H9 (cell line): ENCODE data around the gene NCAPH2. TPM values are rescaled to one million over a fixed set of nuclear protein-coding genes. Genes with fewer than 3 reads are reported as not detected.

Source experiments
- DNase-seq: peaks from one replicate; pipeline ENCODE4 v3.0.0-alpha.2; 2017
- H2AFZ ChIP-seq: one replicate; pipeline ENCODE4 v1.6.1; 2013; ENCODE audit warnings: mild to moderate bottlenecking, low read length, control low read depth, moderate library complexity
- H2AK5ac ChIP-seq: 2 replicates; pipeline ENCODE4 v1.6.1; 2013; ENCODE audit warnings: low read length, control low read depth, mixed read lengths; ENCODE audit not compliant: insufficient read length
- H2BK120ac ChIP-seq: one replicate; pipeline ENCODE4 v1.6.1; 2013; ENCODE audit warnings: low read depth, mild to moderate bottlenecking, low read length, control low read depth, inconsistent platforms; ENCODE audit not compliant: poor library complexity, severe bottlenecking
- H2BK12ac ChIP-seq: 2 replicates; pipeline ENCODE4 v1.6.1; 2013; ENCODE audit warnings: low read length, control low read depth, mixed read lengths, low read depth; ENCODE audit not compliant: insufficient read length
- H2BK15ac ChIP-seq: 2 replicates; pipeline ENCODE4 v1.6.1; 2013; ENCODE audit warnings: low read depth, low read length, control low read depth
- H2BK20ac ChIP-seq: one replicate; pipeline ENCODE4 v1.6.1; 2013; ENCODE audit warnings: low read depth, mild to moderate bottlenecking, low read length, control low read depth, inconsistent platforms; ENCODE audit not compliant: poor library complexity, severe bottlenecking
- H2BK5ac ChIP-seq: 2 replicates; pipeline ENCODE4 v1.6.1; 2013; ENCODE audit warnings: low read length, control low read depth, mixed read lengths; ENCODE audit not compliant: insufficient read length
- H3K14ac ChIP-seq: 2 replicates; pipeline ENCODE4 v1.6.1; 2013; ENCODE audit warnings: low read length, control low read depth; ENCODE audit not compliant: insufficient read depth
- H3K18ac ChIP-seq: 2 replicates; pipeline ENCODE4 v1.6.1; 2013; ENCODE audit warnings: low read depth, mild to moderate bottlenecking, mixed read lengths, low read length, control low read depth; ENCODE audit not compliant: insufficient read length
- H3K23ac ChIP-seq: 2 replicates; pipeline ENCODE4 v1.6.1; 2013; ENCODE audit warnings: low read length, control low read depth, mixed read lengths, low read depth; ENCODE audit not compliant: insufficient read length
- H3K23me2 ChIP-seq: 2 replicates; pipeline ENCODE4 v1.6.1; 2013; ENCODE audit warnings: low read depth, mild to moderate bottlenecking, mixed read lengths, low read length, control low read depth; ENCODE audit not compliant: insufficient read length, poor library complexity, severe bottlenecking
- H3K27ac ChIP-seq: 2 replicates; pipeline ENCODE4 v1.5.1; 2013; ENCODE audit warnings: low read length, control low read depth, mixed read lengths, low read depth; ENCODE audit not compliant: insufficient read length
- H3K27me3 ChIP-seq: 2 replicates; pipeline ENCODE4 v1.6.1; 2013; ENCODE audit warnings: low read length, control low read depth, inconsistent platforms; ENCODE audit not compliant: insufficient read depth
- H3K4ac ChIP-seq: 2 replicates; pipeline ENCODE4 v1.6.1; 2013; ENCODE audit warnings: low read depth, mild to moderate bottlenecking, control low read depth, inconsistent platforms, low read length, moderate library complexity
- H3K4me1 ChIP-seq: 2 replicates; pipeline ENCODE4 v1.6.1; 2013; ENCODE audit warnings: low read length, control low read depth, inconsistent platforms; ENCODE audit not compliant: insufficient read depth
- H3K4me2 ChIP-seq: 2 replicates; pipeline ENCODE4 v1.6.1; 2013; ENCODE audit warnings: low read length, control low read depth, mixed read lengths; ENCODE audit not compliant: insufficient read length, insufficient read depth
- H3K56ac ChIP-seq: 2 replicates; pipeline ENCODE4 v1.6.1; 2013; ENCODE audit warnings: low read depth, mild to moderate bottlenecking, mixed read lengths, low read length, control low read depth; ENCODE audit not compliant: insufficient read length
- H3K79me1 ChIP-seq: 2 replicates; pipeline ENCODE4 v1.6.1; 2013; ENCODE audit warnings: low read depth, mild to moderate bottlenecking, moderate library complexity, low read length, control low read depth, inconsistent platforms; ENCODE audit not compliant: insufficient read depth, poor library complexity, severe bottlenecking
- H3K79me2 ChIP-seq: 2 replicates; pipeline ENCODE4 v1.6.1; 2013; ENCODE audit warnings: low read length, control low read depth, inconsistent platforms; ENCODE audit not compliant: insufficient read depth
- H3K9ac ChIP-seq: 2 replicates; pipeline ENCODE4 v1.6.1; 2013; ENCODE audit warnings: low read length, control low read depth, mixed read lengths; ENCODE audit not compliant: insufficient read length; ENCODE audit errors: extremely low read depth
- H3K9me3 ChIP-seq: one replicate; pipeline ENCODE4 v1.6.1; 2013; ENCODE audit warnings: low read depth, low read length, inconsistent platforms; ENCODE audit not compliant: control insufficient read depth
- H3T11ph ChIP-seq: one replicate; pipeline ENCODE4 v1.6.1; 2013; ENCODE audit warnings: mild to moderate bottlenecking, low read length, control low read depth, inconsistent platforms
- H4K20me1 ChIP-seq: one replicate; pipeline ENCODE4 v1.6.1; 2013; ENCODE audit not compliant: control insufficient read depth, insufficient read length, insufficient read depth
- H4K5ac ChIP-seq: 2 replicates; pipeline ENCODE4 v1.6.1; 2013; ENCODE audit warnings: low read depth, mild to moderate bottlenecking, mixed read lengths, low read length, control low read depth; ENCODE audit not compliant: insufficient read length
- H4K8ac ChIP-seq: replicated peaks from 2 replicates; pipeline ENCODE4 v1.6.1; 2013; ENCODE audit warnings: low read length, control low read depth, mixed read lengths, low read depth; ENCODE audit not compliant: insufficient read length
- H4K91ac ChIP-seq: 2 replicates; pipeline ENCODE4 v1.6.1; 2013; ENCODE audit warnings: low read depth, mild to moderate bottlenecking, moderate library complexity, mixed read lengths, low read length, control low read depth; ENCODE audit not compliant: insufficient read length
- H3K27ac Mint-ChIP-seq, 3 experiments: 2 replicates in 2 of 3; 3 replicates in 1 of 3; pipeline ENCODE4 v1.8.0; 2020 to 2021; ENCODE audit warnings: mixed read lengths in 3 of 3, mild to moderate bottlenecking in 1 of 3, moderate library complexity in 1 of 3
- H3K27me3 Mint-ChIP-seq: 2 replicates; pipeline ENCODE4 v1.8.0; 2021; ENCODE audit warnings: low read depth, mild to moderate bottlenecking, moderate library complexity, mixed read lengths
- H3K36me3 Mint-ChIP-seq, 3 experiments: 2 replicates in 2 of 3; 3 replicates in 1 of 3; pipeline ENCODE4 v1.8.0; 2020 to 2021; ENCODE audit warnings: low read depth in 3 of 3, mixed read lengths in 3 of 3; ENCODE audit not compliant: insufficient read depth in 1 of 3
- H3K4me1 Mint-ChIP-seq, 2 experiments: 2 replicates each; pipeline ENCODE4 v1.8.0; 2020; ENCODE audit warnings: mixed read lengths in 2 of 2
- H3K4me3 Mint-ChIP-seq, 2 experiments: 2 replicates in 1 of 2; 3 replicates in 1 of 2; pipeline ENCODE4 v1.8.0; 2020 to 2021; ENCODE audit warnings: mild to moderate bottlenecking in 2 of 2, mixed read lengths in 2 of 2, moderate library complexity in 1 of 2
- H3K9me3 Mint-ChIP-seq, 2 experiments: 2 replicates in 1 of 2; 3 replicates in 1 of 2; pipeline ENCODE4 v1.8.0; 2020; ENCODE audit warnings: mild to moderate bottlenecking in 2 of 2, mixed read lengths in 2 of 2, moderate library complexity in 1 of 2
- CTCF ChIP-seq: fragments of 200-600 bp; sonication (generic); conservative IDR thresholded peaks from 3 replicates; pipeline ENCODE4 v1.8.0; 2021; ENCODE audit warnings: antibody characterized with exemption, mild to moderate bottlenecking
- WGBS: extraction: QIAGEN DNeasy Blood & Tissue Kit; methylation state at CpG from one replicate; pipeline ENCODE4 v1.1.7; 2013; ENCODE audit warnings: missing lambda C conversion rate, low lambda C conversion rate, mixed read lengths; ENCODE audit not compliant: insufficient read length; ENCODE audit errors: extremely low coverage; 5-methylcytosine and 5-hydroxymethylcytosine counted together
- total RNA-seq: library from RNA; stranded (reverse); gene quantifications from 2 replicates; pipeline ENCODE4 v1.2.1, GENCODE V29; 2021

The NCAPH2 gene
- total RNA-seq, 1 experiment from 2014 or later, result 76.2 TPM

GRCh38 chr22:50563413-50564160 is 55.6 kb downstream of the NCAPH2 start:
- no peaks in the 10 kb centered on the region for H3K79me1 ChIP-seq
- no peak overlapping the region for H2BK15ac ChIP-seq
- no peaks in the 10 kb centered on the region for H3K9me3 Mint-ChIP-seq
- DNase-seq, result no peak
- no peak overlapping the region for H2BK20ac ChIP-seq
- H3K4ac ChIP-seq, result no peak overlapping the region
- no peak overlapping the region for H3T11ph ChIP-seq
- H3K27me3 Mint-ChIP-seq, result peaks cover 38% of the 10 kb centered on the region
- no CpG with 5 or more reads among the region's 17 CpGs for WGBS
- H2BK12ac ChIP-seq, result no peak overlapping the region
- no peaks in the 10 kb centered on the region for H3K23me2 ChIP-seq
- no peaks in the 10 kb centered on the region for H3K79me2 ChIP-seq
- H3K9ac ChIP-seq, result no peak overlapping the region
- H3K36me3 Mint-ChIP-seq, result peaks cover 0 to 10% (median 7%) of the 10 kb centered on the region in 3 experiments; a peak in 5 of 7 replicates
- TF ChIP-seq CTCF, result no peak
- H3K14ac ChIP-seq, result no peak overlapping the region
- H3K23ac ChIP-seq, result no peak overlapping the region
- H2BK5ac ChIP-seq, result no peak overlapping the region
- peaks cover 9 to 10% of the 10 kb centered on the region in 2 experiments for H3K4me1 Mint-ChIP-seq
- H3K27ac Mint-ChIP-seq, result no peak overlapping the region
- no peak overlapping the region for H2AK5ac ChIP-seq
- no peak overlapping the region for H3K56ac ChIP-seq
- no peak overlapping the region for H3K18ac ChIP-seq
- no peaks in the 10 kb centered on the region for H3K4me1 ChIP-seq
- no peak overlapping the region for H4K8ac ChIP-seq
- H4K5ac ChIP-seq, result no peak overlapping the region
- H3K27me3 ChIP-seq, result no peaks in the 10 kb centered on the region
- no peak overlapping the region for H2BK120ac ChIP-seq
- H3K4me2 ChIP-seq, result peak overlapping the region; percentile 91
- H4K20me1 ChIP-seq, result no peaks in the 10 kb centered on the region
- H3K9me3 ChIP-seq, result no peaks in the 10 kb centered on the region
- H4K91ac ChIP-seq, result no peak overlapping the region
- no peak overlapping the region for H2AFZ ChIP-seq
- H3K4me3 Mint-ChIP-seq, result peak overlapping the region; percentile 81 to 91
- H3K27ac ChIP-seq, result no peak overlapping the region
